ENCODE measurements around the gene CBLN3.

Gene CBLN3

GRCh38 chr14:24382064-24382371 is 47.5 kb downstream of the CBLN3 start:
- DNase-seq (ENCODE audit: low read depth in 2 of 2), result no peak

- DNase-seq (ENCODE audit: low read depth in 2 of 2), result no peak
These were observed 48.0 kb downstream of the CBLN3 start for GRCh38 chr14:24381363-24382063.

GRCh38 chr14:24379907-24380730 is 49.3 kb downstream of the CBLN3 start:
- no peak for DNase-seq (ENCODE audit: low read depth in 2 of 2)

GRCh38 chr14:24378981-24379906 is 50.2 kb downstream of the CBLN3 start:
- no peak for DNase-seq (ENCODE audit: low read depth in 2 of 2)

- no peak for DNase-seq (ENCODE audit: low read depth in 2 of 2)
These were observed 51.1 kb downstream of the CBLN3 start for GRCh38 chr14:24378327-24378726.

GRCh38 chr14:24377657-24378056 is 51.8 kb downstream of the CBLN3 start:
- no peak for DNase-seq (ENCODE audit: low read depth in 2 of 2)

- DNase-seq (ENCODE audit: low read depth in 2 of 2), result no peak
These were observed 52.3 kb downstream of the CBLN3 start for GRCh38 chr14:24377126-24377525.
